Fibroblast of skin of left quadriceps (primary cell): ENCODE data around the gene RSPRY1.
"Not testable (repeated sequence)": the region's sequence is repeated elsewhere in the genome, so short reads cannot be mapped to it uniquely, and the experiment has no call there.

ENCODE experiments used
- DNase-seq, 2 experiments: peaks; one replicate each; pipeline ENCODE4 v3.0.0-alpha.2; 2013; ENCODE audit warnings: low read depth in 2 of 2

Gene RSPRY1

DNA sequence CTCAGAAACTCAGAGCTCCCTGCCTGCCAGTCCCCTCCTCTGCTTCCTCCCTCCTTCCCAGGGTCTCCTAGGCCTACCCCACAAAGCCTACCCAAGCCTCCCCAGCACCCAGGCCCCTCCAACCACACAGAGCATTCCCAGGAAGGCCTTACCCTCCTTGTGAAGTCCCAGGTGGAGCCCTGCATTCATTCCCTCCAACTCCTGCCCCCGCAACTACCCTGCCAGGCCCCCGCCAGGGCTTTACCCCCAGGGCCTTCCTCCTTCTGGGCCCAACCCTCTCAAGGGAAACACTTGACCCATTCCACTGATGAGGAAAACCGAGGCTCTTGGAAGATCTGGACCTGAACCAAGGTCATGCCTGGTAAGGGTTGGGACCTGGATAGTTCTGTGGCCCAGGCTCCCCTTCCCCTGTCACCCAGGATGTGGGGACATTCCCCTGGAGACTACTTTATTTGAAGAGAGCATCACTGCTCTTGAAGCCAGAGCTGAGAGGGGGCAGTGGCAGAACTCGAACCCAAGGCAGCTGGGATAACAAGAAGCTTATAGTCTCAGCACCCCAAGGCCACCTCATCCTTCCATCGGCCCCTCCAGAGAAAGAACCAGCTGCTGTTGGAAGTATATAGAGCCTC, 85.9 kb downstream of the RSPRY1 start:
- DNase-seq, result no peak

- DNase-seq, result no peak
These were observed 87.2 kb downstream of the RSPRY1 start for GRCh38 chr16:57273359-57273758.

DNA sequence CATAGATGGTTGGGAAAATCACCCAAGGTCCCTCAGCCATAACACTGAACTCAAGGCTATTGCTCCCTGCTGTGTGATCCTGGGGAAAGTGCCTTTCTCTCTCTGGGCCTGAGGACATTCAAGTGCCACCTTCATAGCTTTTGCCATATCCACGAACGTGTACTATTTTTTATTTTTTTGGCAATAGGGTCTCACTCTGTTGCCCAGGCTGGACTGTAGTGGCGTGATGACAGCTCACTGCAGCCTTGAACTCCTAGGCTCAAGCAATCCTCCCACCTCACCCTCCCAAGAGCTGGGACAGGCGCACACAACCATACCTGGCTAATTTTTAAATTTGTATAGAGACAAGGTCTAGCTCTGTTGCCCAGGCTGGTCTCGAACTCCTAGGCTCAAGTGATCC, 87.7 kb downstream of the RSPRY1 start:
- DNase-seq, result no peak

DNA sequence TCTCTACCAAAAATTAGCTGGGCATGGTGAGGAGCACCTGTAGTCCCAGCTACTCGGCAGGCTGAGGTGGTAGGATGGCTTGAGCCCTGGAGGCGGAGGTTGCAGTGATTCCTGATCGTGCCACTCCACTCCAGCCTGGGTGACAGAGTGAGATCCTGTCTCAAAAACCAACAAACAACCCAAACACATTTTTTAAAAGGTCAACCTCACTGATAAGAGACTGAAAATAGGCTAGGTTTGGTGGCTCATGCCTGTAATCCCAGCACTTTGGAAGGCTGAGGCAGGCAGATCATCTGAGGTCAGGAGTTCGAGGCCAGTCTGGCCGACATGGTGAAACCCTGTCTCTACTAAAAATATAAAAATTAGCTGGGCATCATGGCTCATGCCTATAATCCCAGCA, 89.8 kb downstream of the RSPRY1 start:
- DNase-seq, result not testable (repeated sequence)

- no peak for DNase-seq
These were observed 90.5 kb downstream of the RSPRY1 start for GRCh38 chr16:57276596-57276995.

DNA sequence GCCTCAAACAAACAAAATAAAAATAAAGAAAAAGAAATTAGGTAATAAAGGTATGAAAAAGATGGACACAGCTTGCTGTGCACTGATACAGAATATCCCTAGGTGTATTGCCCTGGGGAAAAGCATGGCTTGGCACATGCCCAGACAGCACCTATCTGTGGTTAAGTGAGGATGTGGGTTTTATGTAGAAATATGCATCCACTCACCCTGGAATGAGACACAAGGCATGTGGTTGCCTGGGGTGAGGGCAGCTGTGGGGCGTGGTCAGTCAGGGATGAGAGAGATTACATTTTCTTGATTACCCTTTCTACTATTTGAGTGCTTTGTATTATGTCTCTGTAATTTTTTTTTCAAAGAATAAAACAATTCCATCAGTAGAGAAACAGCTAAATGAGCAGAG, 91.5 kb downstream of the RSPRY1 start:
- peak; percentile 16 to 31 for DNase-seq

DNA sequence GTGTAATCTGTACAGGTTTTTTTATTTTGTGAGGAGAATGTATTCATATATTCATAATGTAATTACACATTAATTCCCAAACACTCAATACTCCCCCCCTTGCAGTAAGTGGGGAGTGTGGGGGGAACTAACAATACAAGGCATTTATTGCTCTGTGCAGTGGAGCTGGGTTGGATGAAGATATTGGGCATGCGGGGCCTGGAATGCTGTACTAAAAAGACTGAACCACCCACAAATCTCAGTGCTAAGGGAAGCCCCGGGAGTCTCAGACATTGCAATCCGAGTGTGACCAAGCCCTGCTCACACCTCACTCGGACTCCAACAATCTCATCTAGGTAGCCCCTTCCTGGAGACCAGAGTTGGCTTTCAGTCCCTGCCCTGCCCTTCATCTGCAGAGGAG, 92.4 kb downstream of the RSPRY1 start:
- DNase-seq, result no peak

DNA sequence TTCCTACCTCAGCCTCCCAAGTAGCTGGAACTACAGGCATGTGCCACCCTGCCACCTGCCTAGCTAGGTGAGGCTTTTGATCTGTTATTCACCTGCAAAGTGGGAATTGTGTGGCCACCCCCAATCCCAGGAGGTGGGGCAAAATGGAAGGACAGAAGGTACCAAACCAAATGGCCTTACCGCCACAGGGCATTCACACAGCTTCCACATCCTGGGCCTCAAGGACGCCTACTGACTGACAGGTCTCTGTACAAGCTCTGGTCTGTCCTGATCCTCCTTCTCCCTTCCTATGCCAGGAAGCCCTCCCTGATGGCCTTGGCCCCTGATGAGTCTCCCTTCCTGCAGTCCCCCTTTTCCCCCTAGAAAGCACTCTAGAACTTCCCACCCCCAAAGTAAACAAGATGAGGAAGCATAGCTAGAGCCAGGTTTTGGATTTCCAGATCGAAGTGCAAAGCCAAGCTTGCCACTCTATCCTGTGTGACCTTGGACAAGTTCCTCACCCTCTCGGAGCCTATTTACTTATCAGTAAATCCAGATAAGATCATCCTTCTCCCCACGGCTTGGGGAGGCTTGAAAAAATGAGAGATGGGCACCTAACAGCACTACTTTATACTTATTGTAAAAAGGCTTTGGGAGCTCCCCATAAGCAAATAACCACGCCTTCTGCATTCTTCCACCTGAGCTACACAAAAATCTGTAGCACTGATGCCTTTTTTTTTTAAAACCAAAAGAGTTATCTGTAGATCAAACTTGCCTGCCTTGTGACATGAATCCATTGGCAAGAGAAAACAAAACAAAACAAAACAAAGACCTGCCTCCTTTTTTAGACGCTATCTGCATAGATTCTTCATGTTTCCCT, 93.9 kb downstream of the RSPRY1 start:
- DNase-seq, result no peak

DNA sequence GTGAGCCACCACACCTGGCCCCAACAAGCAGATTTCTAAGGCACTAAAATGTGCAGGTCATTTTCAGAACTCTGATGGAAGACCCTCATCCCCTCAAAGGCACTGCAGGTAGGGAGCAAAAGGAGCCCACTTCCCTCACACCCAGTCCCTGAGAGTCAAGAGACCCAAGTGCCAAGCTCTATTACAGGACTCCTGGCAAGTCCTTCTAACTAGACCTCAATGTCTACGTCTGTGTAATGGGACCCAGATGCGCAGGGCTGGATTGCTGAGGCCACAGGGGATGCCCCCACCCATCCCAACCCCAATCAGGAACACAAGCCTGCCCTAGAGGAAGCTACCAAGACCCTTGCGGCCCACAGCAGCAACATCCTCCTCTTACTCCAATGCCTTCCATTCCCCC, 95.7 kb downstream of the RSPRY1 start:
- DNase-seq, result no peak

DNA sequence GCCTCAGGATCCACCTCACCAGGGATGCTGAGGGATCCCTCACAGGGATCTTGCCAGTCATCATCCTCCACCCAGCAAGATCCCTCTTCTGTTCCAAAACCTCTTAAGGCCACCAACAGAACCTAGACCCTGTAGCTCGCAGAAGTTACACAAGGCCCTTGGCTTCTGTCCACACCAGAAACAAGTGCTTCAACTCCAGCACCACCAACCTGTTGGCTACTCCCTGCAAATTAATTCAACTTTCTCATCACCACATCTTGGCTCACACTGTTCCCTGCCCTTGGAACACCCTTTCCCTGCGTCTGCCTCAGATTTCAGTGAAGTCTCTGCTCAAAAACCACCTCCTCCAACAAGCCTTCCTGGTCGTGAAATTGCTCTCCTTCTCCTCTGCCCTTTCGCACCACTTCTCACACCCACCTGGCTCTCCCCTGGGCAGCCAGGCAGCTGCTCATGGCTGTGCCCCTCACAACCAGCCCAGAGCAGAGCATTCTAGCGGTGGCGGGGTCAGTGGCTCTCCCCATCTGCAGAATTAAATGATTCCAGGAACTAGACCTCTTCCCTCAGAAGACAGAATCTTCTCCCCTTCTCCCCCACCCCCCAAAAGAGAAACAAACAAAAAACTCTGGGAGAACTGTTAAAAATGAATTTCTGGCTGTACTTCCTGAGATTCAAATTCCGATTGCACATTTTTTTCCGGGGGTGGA, 96.5 kb downstream of the RSPRY1 start:
- DNase-seq, result no peak

DNA sequence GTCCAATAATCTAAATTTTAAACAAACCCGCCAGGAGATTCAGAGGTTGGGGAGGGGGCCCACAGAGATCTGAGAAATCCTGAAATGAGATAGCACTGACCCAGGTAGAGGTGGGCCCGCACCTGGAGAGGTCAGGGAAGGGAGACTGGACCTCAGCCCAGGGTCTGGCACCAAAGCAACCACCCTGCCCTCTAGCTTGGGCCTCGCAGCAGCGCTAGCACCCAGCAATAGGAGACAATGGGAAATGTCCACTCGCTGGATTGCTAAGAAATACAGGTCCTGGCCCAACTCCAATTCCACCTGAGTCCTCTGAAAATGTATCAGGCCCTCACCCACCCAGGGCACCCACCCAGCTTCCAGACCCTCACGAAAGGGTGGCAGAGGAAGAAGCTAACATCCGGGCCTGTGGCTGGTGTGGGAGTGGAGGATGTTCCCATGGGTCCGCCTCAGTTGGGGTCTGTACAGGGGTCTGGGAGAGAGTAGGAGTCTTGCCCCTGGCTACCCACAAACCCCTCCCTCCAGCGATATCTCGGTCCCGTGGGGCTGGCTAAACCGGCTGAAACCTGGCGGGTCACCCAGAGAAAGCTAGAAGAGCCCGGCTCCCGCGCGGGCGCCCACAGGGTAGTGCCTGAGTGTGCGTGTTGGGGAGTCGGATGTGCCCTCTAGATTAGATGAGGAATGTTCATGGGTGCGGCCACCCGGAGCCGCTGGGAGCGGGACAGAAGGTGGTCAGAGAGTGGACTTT, 97.3 kb downstream of the RSPRY1 start:
- DNase-seq, result no peak

DNA sequence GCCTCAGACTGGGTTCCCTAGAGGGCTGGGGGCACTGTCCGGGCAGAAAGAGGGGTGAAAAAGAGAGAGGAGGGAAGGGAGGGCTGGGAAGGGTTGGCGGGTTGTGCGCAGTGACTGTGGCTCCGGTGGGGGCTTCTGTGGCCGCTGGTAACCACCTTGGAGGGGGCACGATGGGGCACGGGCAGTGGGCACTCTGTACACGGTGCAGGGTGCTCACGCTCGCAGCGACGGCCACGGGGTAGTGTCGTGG, 97.8 kb downstream of the RSPRY1 start:
- no peak for DNase-seq

DNA sequence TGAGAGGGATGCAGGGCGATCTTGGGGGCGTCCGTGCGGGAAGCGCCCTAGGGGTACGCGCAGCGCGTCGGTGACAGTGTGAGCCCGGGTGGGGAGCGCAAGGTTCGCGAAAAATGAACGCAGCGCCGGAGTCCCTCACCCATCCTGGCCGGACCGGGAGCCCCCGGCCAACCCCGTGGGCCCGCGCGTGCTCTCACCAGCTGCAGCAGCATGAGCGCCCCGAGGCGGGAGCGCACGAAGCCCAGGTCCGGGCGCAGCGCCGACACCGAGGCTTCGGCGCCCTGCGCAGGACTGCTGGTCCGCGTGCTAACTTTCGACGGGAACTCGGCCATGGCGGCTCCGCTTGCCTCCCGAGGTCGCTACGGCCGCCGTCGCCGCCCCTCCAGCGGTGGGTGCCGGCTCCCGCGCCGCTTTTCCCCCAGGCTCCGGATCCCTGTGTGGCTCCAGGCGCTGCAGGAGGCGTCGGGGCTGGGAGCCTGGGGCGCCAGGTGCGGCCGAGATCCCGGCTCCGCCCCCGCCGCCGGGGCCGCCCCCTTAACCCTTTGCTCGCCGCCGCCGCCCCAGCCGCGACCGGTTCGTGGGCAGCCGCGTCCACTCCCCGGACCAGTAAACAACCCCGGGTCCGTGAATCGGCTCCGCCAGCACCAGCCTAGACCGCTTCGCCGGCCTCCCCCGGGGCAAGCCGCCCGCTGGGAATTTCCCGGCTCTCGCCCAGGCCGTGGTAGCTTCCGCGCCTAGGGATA, 98.3 kb downstream of the RSPRY1 start, which contains the start of gene PLLP:
Gene PLLP, minus strand, starts transcription at position 464 of the 743 bp plus-strand sequence. Its CDS starts 132 bp downstream, at position 332.
- DNase-seq, result no peak

GRCh38 chr16:57284952-57285363, 98.8 kb downstream of the RSPRY1 start:
- no peak for DNase-seq

DNA sequence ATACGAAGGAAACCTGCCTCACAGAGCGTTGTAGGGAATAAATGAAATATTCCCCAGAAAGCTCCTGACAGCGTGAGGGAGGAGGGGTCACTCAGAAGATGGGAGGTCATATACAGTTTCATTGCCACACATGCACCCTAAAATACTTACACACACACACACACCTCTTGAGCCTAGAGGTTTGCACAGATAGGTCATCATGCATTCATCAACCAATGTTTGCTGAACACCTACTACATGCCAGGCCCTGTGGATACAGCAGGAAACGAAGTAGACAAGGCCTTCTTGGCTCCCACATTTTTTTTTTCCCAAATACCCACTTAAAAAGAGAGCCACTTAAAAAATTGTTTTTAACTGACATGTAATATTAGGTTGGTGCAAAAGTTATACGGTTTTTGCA, 99.2 kb downstream of the RSPRY1 start:
- no peak for DNase-seq

GRCh38 chr16:57289391-57290257, 103.5 kb downstream of the RSPRY1 start:
- DNase-seq, result no peak
